WTC11 (cell line): Measurements from ENCODE around the gene SLC41A1.

Source experiments
- ATF1 ChIP-seq: sonication (generic); formaldehyde crosslinking; IDR thresholded peaks from 2 replicates; pipeline ENCODE4 v1.8.1; 2023; ENCODE audit warnings: mild to moderate bottlenecking, moderate library complexity, missing genetic modification reagents
- ATF3 ChIP-seq: sonication (generic); formaldehyde crosslinking; conservative IDR thresholded peaks from 2 replicates; pipeline ENCODE4 v1.8.1; 2022; ENCODE audit warnings: mild to moderate bottlenecking, missing genetic modification reagents
- CREB1 ChIP-seq: sonication (generic); formaldehyde crosslinking; IDR thresholded peaks from 2 replicates; pipeline ENCODE4 v1.8.0; 2023; ENCODE audit warnings: mild to moderate bottlenecking, missing genetic modification reagents
- CTCF ChIP-seq: fragments of 200-600 bp; IDR thresholded peaks from 2 replicates; pipeline ENCODE4 v1.8.0; 2022; ENCODE audit warnings: antibody characterized with exemption
- JAZF1 ChIP-seq: fragments of 250-450 bp; sonication (Bioruptor Pico); IDR thresholded peaks from 2 replicates; pipeline ENCODE4 v1.9.0; 2021; ENCODE audit warnings: moderate library complexity, mild to moderate bottlenecking, inconsistent platforms
- KAT7 ChIP-seq: sonication (generic); formaldehyde crosslinking; IDR thresholded peaks from 2 replicates; pipeline ENCODE4 v1.8.1; 2023; ENCODE audit warnings: missing genetic modification reagents, mild to moderate bottlenecking, borderline replicate concordance
- NFYB ChIP-seq: sonication (generic); formaldehyde crosslinking; conservative IDR thresholded peaks from 2 replicates; pipeline ENCODE4 v1.8.0; 2022; ENCODE audit warnings: low read depth, missing genetic modification reagents
- PRDM15 ChIP-seq: sonication (generic); formaldehyde crosslinking; IDR thresholded peaks from 2 replicates; pipeline ENCODE4 v1.8.0; 2022; ENCODE audit warnings: missing genetic modification reagents
- USF1 ChIP-seq: sonication (generic); formaldehyde crosslinking; IDR thresholded peaks from 2 replicates; pipeline ENCODE4 v1.8.0; 2022; ENCODE audit warnings: mild to moderate bottlenecking, missing genetic modification reagents
- ZNF219 ChIP-seq: sonication (generic); formaldehyde crosslinking; IDR thresholded peaks from 2 replicates; pipeline ENCODE4 v1.8.0; 2023; ENCODE audit warnings: missing genetic modification reagents, mild to moderate bottlenecking, borderline replicate concordance
- TF ChIP-seq, protein P1 (sequence below): sonication (generic); formaldehyde crosslinking; IDR thresholded peaks from 2 replicates; pipeline ENCODE4 v1.8.1; 2022; ENCODE audit warnings: mild to moderate bottlenecking, moderate library complexity, missing genetic modification reagents
- TF ChIP-seq, protein P2 (sequence below): sonication (generic); formaldehyde crosslinking; IDR thresholded peaks from 2 replicates; pipeline ENCODE4 v1.8.1; 2022; ENCODE audit warnings: low read depth, mild to moderate bottlenecking, moderate library complexity, missing genetic modification reagents, borderline replicate concordance

GRCh38 chr1:205760606-205761005, 52.4 kb downstream of the SLC41A1 start:
- TF ChIP-seq CTCF (no peak), CREB1 (no peak), PRDM15 (CRISPR knock-in tag) (no peak), ATF3 (CRISPR knock-in tag) (no peak), KAT7 (no peak), JAZF1 (no peak), ATF1 (CRISPR knock-in tag) (no peak), ZNF219 (CRISPR knock-in tag) (no peak), USF1 (no peak), NFYB (CRISPR knock-in tag) (no peak)
- TF ChIP-seq, protein P1, sequence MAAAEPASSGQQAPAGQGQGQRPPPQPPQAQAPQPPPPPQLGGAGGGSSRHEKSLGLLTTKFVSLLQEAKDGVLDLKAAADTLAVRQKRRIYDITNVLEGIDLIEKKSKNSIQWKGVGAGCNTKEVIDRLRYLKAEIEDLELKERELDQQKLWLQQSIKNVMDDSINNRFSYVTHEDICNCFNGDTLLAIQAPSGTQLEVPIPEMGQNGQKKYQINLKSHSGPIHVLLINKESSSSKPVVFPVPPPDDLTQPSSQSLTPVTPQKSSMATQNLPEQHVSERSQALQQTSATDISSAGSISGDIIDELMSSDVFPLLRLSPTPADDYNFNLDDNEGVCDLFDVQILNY, result no peak
- TF ChIP-seq, protein P2, sequence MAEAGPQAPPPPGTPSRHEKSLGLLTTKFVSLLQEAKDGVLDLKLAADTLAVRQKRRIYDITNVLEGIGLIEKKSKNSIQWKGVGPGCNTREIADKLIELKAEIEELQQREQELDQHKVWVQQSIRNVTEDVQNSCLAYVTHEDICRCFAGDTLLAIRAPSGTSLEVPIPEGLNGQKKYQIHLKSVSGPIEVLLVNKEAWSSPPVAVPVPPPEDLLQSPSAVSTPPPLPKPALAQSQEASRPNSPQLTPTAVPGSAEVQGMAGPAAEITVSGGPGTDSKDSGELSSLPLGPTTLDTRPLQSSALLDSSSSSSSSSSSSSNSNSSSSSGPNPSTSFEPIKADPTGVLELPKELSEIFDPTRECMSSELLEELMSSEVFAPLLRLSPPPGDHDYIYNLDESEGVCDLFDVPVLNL (CRISPR knock-in tag), result no peak
